Fibroblast of pulmonary artery (primary cell): Measurements from ENCODE around the gene KIAA1328.

Experiments used
- DNase-seq: peaks from one replicate; pipeline ENCODE4 v3.0.0-alpha.2; 2010; ENCODE audit warnings: low read depth
- H3K4me3 ChIP-seq: replicated peaks from 2 replicates; pipeline ENCODE4 v1.5.1; 2011; ENCODE audit warnings: low read depth, mild to moderate bottlenecking, control low read depth, low read length, moderate library complexity
- CTCF ChIP-seq: IDR thresholded peaks from 2 replicates; pipeline ENCODE4 v1.5.1; 2011; ENCODE audit warnings: mild to moderate bottlenecking, control low read depth, low read length, inconsistent platforms; ENCODE audit errors: missing control alignments

Gene KIAA1328

DNA sequence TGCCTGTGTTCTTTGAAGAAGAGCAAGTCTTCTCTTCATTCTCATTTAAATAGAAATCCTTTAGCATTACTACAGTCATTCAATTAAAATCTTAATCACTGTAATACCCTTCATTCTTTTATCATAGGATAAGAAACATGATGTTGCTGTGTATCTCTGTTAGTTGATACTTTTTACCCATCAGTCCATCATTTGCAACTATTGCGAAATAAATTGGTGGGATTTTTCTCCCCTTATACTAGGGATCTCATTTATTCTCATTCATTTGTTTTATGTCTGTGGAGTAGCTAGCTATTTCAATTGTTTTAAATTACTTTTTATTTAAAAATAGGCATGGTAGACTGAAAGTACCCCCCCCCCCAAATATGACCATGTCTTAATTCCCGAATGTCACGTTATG, 235.3 kb downstream of the KIAA1328 start:
- no peak overlapping the region for H3K4me3 ChIP-seq
- DNase-seq = no peak
- TF ChIP-seq CTCF = no peak

GRCh38 chr18:37065254-37065653, 236.3 kb downstream of the KIAA1328 start:
- no peak for DNase-seq
- TF ChIP-seq CTCF = no peak

DNA sequence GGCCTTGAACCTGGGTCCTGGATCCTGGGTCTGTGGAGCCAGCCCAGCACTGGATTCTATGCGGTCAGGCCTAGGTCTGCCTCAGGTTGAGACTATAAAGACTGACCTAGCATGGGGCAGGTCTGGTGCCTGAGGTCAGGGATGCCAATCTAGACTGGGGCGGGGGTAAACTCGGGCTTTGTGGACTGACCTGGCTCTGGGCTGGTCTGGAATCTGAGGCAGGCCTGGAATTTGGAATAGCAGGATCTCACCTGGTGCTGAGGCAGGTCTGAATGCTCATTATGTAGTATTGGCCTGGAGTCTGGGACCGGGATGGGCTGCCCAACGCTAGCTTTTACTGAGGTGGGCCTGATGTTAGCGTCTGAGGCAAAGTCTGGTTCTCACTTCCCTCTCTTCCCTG, 256.0 kb downstream of the KIAA1328 start:
- H3K4me3 ChIP-seq = no peak overlapping the region
- no peak for TF ChIP-seq CTCF
- DNase-seq = no peak

More at GRCh38 chr18:37065254-37065653, 236.3 kb downstream of the KIAA1328 start:
- no peak overlapping the region for H3K4me3 ChIP-seq

DNA sequence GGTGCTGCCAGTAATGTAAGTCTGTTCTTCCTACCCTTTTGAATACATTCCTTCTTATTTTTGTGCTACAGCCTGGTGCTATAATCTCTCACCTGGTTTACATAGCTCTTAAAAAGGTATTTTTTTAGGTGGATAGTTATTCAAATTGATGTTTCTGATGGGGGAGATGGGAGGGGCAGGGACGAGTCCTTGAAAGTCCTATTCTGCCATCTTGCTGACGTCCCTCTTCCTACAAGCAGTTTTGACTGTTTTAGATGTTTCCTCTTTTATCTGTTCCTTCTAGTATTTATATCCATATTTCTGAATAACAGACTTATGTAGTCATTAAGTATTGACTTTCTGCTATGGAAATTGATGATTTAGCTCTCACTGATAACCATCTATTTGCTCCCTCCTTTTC, 256.4 kb downstream of the KIAA1328 start:
- no peak for TF ChIP-seq CTCF
- no peak for DNase-seq
- no peak overlapping the region for H3K4me3 ChIP-seq

GRCh38 chr18:37107748-37108522, 279.0 kb downstream of the KIAA1328 start:
- DNase-seq = no peak
- H3K4me3 ChIP-seq = no peak overlapping the region
- no peak for TF ChIP-seq CTCF

DNA sequence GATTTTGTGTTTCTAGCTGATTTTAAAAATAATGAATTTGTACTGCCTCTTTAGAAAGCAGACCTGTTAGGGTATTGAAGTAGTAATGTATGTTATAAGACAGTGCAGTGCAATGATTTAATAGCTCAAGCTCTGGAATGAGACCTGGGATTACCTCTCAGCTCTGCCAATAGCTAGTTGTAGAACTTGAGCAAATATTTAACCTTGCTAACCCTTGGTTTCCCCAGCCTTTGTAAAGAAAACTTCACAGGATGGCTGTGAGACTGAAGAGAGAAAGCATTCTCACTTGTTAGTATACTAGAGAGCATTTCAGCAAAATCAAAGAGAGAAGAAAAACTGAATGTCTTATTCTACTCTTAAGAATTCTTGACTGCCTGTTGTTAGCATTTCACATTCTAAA, 293.9 kb downstream of the KIAA1328 start:
- no peak for DNase-seq
- no peak overlapping the region for H3K4me3 ChIP-seq
- TF ChIP-seq CTCF = no peak

- TF ChIP-seq CTCF = no peak
- no peak overlapping the region for H3K4me3 ChIP-seq
- DNase-seq = no peak
Observed at GRCh38 chr18:37124516-37124915, 295.6 kb downstream of the KIAA1328 start.
